Right hindlimb (tissue), 1 donor: ENCODE measurements around the gene VEZF1.

ENCODE experiments used
- DNase-seq: peaks from one replicate; pipeline ENCODE4 v3.0.0-alpha.2; 2018

VEZF1 gene

DNA sequence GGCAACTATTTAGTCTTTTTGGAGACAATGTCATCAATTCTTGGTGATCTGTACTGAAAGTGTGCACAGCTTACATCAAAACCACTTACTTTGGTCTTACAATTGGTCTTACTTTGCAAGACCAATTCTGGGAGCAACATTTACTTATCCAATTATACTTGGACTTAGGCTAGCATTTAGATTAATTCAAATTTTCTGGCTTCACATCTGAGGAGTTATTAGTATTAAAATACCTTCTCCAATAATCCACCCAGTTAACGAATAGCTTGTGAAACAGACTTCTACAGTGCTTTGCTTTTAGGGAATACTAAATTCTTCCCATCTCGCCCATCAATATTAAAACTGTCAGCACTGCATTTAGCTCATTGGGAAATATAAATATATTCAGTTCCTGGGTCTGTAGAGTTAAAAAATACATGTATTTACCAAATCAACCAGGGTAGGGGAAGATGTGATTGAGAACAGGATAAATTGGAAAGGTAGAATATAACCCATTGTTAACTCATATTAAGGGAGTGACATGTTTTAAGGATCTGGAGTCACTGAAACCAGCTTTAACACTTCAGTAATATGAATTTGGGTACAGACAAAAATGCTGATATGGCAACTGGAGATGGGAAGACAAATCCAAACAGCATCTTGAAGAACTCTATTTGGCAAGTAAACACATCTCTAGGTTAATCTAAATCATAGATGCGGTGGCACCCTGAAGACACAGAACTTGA, 9.2 kb upstream of the VEZF1 start:
- no peak for DNase-seq

- DNase-seq, result peak; percentile 80
These were observed 7.3 kb upstream of the VEZF1 start for GRCh38 chr17:57995076-57995956.

- no peak for DNase-seq
These were observed 6.4 kb upstream of the VEZF1 start for GRCh38 chr17:57994436-57994835.

DNA sequence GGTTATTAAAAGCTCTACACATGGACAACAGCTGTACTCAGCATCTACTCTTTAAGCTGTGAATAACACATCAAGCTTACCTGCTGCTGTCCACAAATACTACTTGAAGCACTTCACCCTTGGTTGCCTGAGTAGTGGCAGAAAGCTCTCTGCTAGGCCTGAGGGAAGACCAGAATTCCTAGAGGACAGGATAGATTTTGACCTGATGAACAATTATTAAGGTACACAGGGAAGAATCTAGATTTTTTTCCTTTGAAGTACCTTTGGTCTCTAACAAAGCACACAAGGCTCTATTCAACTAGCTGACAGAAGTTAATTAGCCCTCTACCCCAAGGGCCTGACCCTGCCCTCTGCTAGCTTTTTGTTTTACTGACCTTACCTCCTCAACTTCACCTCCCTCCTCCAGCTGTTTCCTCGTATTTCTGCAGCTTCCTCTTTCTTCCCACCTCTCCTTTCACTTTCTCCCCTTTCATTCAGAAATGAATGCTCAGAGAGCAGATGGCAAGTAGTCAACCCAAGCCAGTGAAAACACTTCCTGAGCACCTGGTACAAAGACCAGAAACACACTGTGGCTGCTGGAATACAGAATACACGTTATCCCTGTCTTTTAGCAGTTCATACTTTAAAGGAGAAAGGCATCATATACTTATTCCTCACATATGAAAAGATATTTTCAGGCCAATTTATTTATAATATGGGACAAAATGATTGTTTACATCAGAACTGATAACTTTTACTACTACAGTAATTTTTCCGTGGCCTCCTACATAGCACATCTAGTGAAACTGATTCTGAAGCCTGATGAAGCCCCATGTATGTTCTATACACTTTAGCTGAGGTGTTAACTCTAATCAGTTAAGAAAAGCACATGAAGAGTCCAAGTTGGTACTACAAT, 5.7 kb upstream of the VEZF1 start:
- DNase-seq, result no peak

DNA sequence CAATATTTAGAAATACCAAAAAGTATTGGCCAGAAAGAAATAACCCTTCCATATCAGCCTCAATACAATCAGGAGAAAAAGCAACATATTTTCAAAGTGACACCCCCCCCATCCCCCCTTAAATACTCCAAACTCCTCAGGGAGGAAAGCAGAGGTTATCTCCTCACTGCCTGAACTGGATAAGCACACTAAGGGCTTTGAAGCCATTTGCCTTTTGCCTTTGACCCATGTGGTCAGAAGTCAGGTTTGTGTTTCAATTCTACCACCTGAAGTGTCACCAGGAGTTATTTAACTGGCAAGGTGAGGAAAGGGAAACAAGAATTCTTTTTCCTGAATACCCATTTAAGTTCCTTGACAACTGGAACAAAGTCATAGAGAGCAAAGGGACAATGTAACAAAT, 3.5 kb upstream of the VEZF1 start:
- no peak for DNase-seq

GRCh38 chr17:57990037-57990436, 2.0 kb upstream of the VEZF1 start:
- DNase-seq, result no peak

GRCh38 chr17:57988301-57989250, 522 bp upstream of the VEZF1 start:
- DNase-seq, result peak; percentile 87

GRCh38 chr17:57986841-57987580, 1.0 kb downstream of the VEZF1 start:
- peak; percentile 80 for DNase-seq

DNA sequence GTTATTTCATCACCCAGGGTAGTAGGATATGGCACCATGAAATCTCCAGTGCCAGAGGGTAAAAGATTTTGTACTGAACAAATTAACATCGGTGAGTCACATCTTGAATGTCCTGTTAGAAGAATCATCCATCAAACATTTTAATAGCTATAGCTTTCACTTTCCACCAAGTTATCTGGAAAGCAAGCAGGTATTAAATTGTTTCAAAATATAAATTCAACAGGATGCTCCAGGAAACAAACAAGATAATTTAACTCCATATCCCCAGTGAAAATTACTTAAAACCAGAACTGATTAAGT, 2.4 kb downstream of the VEZF1 start:
- no peak for DNase-seq

GRCh38 chr17:57984936-57985674, 2.9 kb downstream of the VEZF1 start:
- no peak for DNase-seq

DNA sequence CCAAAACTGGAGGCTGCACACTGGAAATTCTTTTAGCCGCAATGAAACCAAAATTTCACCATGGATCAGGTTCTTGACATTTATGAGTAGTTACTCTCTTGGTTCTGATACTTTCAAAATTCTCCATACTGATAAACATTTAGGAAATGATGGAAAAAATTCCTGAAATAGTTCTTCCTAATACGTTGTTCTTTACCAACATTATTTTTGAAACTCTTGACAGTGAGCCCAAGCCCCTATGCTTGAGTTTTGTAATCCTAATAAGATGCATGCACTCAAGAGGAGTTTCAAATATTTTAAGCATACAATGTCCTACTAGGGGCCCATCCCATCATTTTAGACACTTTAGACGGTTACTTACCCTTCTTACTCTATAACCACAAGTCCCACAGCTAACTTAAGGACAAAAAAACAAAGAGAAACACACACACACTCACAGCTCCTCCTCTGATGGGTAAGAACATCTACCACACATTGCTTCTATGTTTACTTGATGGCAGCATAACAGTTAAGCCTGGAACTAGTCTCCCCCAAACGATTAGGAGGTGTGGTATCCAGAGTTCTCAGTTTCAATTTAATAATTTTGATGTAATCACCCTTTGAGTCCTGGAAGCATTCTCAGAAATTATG, 3.7 kb downstream of the VEZF1 start:
- DNase-seq, result no peak

DNA sequence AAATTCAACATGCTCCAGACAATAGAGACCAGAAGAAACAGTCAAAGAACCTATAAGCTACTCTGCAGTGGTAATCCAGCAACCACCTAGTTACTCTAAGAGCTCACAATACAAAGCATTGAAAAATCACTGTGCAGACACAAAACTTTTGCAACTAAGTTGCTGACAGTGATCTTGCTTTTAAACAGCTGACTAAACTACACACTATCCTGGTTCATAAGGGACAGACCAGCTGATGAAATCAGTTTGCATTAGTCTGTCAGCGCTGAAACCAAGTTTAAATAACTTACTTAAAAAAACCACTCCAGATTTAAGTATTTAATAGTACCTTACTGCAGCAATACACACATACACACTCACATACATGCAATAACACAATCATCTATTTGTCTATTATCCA, 4.6 kb downstream of the VEZF1 start:
- DNase-seq, result no peak

DNA sequence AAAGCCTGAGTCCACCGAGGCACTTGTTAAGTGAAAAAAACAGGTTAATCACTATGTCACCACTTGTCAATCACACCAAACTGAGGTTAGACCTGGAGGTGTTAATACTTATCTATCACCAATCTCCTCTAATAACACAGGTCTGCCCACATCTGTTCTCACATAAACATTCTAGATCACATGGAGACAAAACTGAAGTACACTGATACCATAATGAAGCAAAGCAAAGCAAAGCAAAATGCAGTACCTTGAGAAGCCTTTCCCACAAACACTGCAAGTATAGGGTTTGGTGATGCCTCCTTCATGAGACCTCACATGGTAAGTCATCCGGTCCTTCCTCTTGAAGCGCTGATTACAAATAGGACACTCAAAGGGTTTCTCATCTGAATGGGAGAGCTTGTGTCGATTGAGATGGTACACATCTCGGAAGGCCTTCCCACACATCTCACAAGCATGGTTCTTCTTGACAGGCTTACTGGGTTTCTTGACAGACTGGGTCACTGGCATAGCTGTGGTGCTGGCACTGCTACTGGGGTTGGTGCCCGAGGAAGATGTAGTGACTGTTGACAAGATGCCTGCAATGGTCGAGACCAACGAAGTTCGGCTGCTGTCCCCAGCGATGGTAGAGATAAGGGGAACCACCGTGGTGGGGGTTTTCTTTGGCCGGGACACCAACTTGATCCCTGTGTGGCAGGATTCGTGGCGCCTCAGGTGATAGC, 5.4 kb downstream of the VEZF1 start:
- no peak for DNase-seq

DNA sequence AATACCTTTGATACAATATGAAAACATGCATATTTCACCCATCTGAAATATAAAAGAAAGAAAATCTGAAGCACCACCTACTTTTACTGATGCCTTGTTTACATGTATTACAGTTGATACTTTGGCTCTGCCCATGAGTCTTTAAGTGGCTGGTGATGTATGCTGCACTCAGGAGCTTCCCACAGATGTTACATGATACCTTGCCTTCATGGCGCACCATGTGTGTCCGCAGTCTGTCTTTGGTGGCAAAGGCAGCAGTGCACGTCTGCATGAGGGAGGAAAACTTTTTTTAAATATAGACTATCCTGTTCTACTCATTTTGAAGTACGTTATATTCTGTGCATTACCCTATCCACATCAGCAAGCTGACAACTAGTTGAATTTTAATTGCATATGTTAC, 7.5 kb downstream of the VEZF1 start:
- no peak for DNase-seq

DNA sequence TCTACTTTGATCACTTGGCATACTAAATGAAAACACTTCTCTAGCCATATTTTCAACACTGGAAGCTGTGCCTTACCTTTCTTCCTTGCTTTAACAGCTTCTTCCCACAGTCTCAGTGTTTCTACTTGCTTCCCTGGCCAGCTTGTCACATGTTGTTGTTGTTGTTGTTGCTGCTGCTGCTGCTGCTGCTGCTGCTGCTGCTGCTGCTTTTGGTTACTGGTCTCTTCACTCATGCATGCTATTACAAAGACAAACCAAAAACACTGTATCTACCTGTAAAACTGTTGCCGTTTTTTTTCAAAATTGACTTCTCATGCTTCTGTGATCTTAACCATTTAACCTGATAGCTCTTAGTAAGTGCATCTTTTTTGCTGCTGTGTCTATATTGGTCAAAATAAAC, 9.0 kb downstream of the VEZF1 start:
- DNase-seq, result no peak

DNA sequence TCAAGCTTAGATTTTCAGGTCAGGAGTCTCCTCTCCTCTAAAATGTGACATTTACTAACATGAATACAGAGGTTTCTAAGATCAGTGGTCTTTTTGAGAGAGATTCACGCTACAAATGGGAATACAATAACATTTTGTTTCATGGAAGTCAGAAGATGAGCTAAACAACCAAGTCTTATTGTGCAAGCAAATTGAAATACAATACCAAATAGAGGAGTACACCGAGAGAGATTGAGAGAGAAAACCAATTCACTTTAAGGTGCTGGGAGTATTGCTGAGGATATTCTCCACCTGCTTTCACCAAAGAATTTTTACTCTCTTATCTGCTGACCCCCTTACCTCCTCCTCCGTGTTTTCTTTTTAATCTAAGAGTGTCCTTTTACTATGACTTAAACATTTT, 11.5 kb downstream of the VEZF1 start:
- DNase-seq, result no peak

GRCh38 chr17:57975044-57975443, 13.0 kb downstream of the VEZF1 start:
- DNase-seq, result no peak

- DNase-seq, result peak; percentile 1
These were observed 13.8 kb downstream of the VEZF1 start for GRCh38 chr17:57974053-57974824.

- DNase-seq, result no peak
These were observed 15.9 kb downstream of the VEZF1 start for GRCh38 chr17:57972151-57972550.
